HG03159 (cell line): ENCODE data around the gene GABBR2.
"Not testable (repeated sequence)": the region's sequence is repeated elsewhere in the genome, so short reads cannot be mapped to it uniquely, and the experiment has no call there.

Source experiments
- ATAC-seq: cut with Tn5 transposase; IDR thresholded peaks from one replicate; pipeline ENCODE4 v1.9.1; 2021; ENCODE audit warnings: mild to moderate bottlenecking, moderate library complexity; ENCODE audit not compliant: unreplicated experiment

GABBR2 gene

DNA sequence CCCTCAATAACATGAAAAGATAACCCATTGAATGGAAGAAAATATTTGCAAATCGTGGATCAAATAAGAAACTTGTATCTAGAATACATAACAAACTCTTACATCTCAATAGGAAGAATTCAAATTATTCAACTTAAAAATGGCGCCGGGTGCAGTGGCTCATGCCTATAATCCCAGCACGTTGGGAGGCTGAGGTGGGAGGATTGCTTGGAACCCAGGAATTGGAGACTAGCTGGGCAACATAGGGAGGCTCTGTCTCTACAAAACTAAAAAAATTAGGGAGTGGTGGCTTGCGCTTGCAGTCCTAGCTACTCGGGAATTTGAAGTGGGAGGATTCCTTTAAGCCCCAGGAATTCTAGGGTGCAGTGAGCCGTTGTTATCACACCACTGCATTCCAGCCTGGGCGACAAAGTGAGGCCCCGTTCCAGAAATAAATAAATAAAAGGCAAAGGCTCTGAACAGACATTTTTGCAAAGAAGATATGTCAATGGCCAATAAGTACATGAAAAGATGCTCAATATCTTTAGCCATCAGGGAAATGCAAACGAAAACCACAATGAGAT is 431.7 kb downstream of the GABBR2 start:
- no peak for ATAC-seq

GRCh38 chr9:98275159-98275558 is 433.6 kb downstream of the GABBR2 start:
- no peak for ATAC-seq

DNA sequence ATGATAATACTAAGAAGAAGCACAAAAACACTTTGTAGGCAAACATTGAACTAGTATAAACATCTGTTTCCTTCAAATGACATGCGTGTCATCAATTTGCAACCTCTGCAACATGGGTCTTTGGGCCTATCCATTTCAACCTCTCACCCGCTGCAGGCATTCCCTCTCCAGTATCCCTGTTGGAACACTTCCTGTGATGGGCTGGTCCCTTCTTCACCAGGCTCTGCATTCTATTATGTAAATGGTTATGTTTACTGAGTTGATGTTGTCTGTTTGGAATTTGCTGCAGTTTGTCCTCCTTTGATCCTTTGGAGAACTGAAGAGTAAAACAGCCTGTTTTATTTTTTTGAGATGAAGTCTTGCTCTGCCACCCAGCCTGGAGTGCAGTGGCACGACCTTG is 436.7 kb downstream of the GABBR2 start:
- ATAC-seq = no peak

DNA sequence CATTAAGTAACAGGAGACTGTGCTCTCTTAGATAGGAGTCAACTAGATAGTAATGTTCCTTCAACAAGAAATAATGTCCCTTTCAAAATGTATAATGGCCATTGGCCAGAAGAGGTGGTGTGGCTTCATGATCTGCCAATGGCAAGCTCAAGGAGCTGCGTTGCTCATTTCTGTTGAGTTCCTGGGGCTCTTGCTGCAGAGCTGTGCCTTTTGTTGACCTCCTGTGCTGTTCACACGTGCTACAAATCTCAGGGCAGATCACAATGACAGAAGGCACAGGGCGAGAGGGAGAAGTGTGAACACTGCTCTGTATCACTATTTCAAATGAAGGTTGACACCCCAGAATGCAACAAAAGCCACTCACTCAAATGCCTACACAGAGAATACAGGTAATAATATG is 437.3 kb downstream of the GABBR2 start:
- ATAC-seq = no peak

GRCh38 chr9:98270284-98270683 is 438.5 kb downstream of the GABBR2 start:
- ATAC-seq = not testable (repeated sequence)

DNA sequence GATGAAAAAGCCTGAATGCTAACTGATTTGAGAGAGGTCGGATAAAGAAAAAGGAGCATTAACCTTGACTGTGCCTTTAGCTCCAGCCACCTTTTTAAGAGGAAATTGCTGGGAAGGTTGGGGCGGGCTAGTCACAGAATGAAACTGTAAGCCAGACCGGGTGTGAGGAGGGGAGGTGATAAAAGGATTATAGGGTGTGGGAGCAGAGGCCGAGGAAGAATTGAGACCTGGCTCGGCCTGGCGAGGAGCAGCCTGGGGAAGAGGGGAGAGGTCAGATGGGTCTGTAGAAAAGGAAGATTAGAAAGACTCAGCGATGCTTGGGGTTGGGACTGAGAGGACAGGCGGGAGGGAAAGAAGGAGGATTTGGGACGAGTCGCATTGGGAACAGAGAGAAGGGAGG is 439.1 kb downstream of the GABBR2 start:
- not testable (repeated sequence) for ATAC-seq

DNA sequence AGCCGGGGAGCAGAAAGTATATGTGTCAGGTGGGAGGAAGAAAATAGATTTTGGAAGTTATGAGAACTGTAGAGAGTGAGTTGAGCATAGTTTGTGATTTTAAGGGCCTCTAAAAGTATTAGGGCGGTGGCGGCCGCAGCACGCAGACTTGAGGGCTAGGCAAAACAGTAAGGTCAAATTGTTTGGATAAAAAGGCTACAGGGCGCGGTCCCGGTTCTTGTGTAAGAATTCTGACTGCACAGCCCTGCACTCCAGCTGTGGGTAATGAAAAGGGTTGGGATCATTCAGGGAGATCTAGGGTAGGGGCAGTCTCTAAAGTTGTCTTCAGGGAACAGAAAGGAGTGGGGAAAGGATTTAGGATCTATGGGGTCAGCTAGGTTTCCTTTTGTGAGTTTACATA is 441.2 kb downstream of the GABBR2 start:
- not testable (repeated sequence) for ATAC-seq

GRCh38 chr9:98264516-98264915 is 444.2 kb downstream of the GABBR2 start:
- ATAC-seq = no peak

DNA sequence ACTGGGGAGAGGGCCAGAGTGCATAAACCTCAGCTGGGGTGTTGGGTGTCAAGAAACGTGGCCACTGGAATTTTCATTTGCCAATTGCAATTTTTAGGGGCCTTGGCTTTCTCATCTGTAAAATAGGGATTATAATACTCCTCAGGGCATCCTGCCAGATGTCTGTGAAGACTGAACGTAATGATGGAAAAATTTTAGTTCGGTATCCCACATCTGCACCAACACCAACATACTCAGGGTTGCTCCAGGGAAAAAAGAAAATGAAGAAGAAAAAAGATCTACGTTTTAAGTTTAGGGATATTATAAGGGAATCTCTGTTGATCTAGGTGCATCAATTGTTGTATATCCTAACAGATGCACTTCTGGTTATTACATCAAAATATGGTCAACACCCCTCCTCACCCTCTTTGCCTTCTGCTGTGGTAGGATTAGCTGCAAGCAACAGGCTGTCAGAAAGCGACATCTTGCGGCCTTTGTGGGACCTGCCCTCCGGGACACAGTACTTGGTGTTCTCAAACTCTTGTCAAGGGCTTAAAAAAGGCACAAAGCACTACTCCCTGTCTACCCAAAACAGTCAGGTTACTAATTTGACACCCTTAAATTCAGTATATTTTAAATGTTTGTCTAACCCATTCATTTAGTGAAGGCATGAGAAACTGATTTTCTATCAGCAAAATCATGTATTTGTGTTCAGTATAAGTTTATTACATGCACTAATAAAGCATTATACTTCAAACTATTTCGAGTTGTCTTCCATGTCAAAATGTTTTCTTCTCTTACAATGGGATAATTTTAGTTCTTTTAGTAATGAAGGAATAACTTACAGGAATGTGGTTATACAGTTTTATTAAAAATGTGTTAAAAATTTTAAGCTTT is 445.0 kb downstream of the GABBR2 start:
- ATAC-seq = peak; percentile 75

GRCh38 chr9:98263080-98263479 is 445.7 kb downstream of the GABBR2 start:
- no peak for ATAC-seq

GRCh38 chr9:98262056-98262455 is 446.7 kb downstream of the GABBR2 start:
- no peak for ATAC-seq

DNA sequence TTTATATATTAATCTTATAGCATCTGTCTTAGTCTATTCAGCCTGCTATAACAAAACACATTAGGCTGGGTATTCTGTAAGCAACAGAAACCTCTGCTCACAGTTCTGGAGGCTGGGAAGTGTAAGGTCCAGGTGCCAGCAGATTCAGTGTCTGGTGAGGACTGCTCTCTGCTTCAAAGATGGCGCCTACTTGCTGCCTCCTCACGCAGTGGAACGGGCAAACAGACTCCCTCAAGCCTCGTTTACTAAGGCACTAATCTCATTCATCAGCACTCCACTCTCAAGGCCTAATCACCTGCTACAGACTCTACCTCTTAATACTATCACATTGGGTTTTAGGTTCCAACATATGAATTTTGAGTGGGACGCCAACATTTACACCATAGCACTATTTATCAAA is 448.1 kb downstream of the GABBR2 start:
- ATAC-seq = no peak

DNA sequence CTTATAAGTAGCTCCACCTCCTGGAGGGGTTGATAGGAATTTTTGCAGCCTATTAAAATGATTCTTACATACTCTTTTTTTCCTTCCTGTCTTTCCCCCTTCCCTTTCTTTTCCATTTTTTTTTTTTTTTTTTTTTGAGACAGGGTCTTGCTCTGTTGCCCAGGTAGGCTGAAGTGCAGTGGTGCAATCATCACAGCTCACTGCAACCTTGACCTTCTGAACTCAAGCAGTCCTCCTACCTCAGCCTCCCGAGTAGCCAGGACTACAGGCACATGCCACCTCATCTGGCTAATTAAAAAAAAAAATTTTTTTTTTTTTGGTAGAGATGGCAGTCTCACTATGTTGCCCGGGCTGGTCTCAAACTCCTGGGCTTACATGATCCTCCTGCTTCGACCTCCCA is 448.9 kb downstream of the GABBR2 start:
- ATAC-seq = no peak

DNA sequence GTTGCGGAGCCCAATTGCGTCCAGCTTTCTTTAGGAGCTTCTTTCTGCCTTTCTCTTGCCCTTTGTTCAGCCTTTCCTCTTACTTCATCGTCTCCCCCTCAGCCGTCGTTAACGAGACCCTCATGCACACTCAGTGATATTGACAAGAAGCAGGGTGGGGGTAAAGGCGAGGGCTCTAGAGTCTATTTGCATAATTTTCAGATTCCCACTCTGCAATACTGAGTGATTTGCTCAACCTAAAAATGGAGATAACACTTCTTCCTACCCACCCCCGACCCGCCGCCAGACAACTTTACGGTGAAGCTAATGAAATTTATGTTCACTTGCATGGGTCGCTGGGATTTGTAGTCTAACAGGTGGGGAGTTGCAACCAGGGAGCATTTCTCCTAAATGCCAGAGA is 452.0 kb downstream of the GABBR2 start:
- no peak for ATAC-seq

DNA sequence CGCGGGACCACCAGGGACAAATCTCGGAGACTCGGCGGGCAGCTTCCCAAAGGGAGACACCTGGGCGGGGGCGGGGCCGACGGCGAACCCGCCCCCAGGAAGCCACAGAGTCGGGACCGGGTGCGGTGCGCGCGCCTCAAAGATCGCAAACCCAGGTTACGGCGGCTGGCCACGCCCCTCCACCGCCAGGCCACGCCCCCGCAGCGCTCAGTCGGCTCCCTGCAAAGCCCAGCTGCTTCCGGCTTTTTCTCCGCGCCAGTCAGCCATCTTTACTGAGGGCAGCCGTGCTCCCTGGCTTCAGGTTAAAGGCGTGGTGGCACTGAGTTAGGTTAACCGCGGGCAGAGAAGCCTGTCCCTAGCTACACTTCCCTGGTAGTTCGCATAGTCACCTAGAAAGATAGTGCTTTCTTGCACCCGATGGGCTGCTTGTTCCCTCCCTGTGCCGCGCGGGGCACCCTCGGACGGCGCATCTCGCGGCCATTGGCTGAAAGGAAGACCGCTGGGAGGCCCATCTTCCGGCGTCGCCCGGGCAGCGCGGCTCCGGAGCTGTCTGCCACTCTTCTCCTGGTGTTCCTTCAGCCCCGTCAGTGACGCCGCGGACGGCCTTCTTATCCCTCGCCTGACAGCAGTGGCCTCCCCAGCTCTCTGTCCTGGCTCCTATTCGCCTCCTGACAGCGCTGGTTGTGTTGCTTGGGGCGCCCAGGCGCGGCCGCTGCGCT is 453.0 kb downstream of the GABBR2 start, which contains the start of gene TBC1D2:
TBC1D2 (minus strand) TSS at position 72 of the 719 bp plus-strand sequence. CDS start 108 bp downstream, outside the sequence.
- peak; percentile 90 for ATAC-seq

GRCh38 chr9:98255061-98255577 is 453.6 kb downstream of the GABBR2 start:
- peak; percentile 25 for ATAC-seq

GRCh38 chr9:98254228-98255060 is 454.3 kb downstream of the GABBR2 start:
- no peak for ATAC-seq

- no peak for ATAC-seq
Observed at GRCh38 chr9:98253565-98253964, 455.2 kb downstream of the GABBR2 start.

- ATAC-seq = no peak
Observed at GRCh38 chr9:98251551-98251950, 457.2 kb downstream of the GABBR2 start.

- no peak for ATAC-seq
Observed at GRCh38 chr9:98249771-98250170, 459.0 kb downstream of the GABBR2 start.
